OCI-LY7 (cell line): ENCODE data around the gene SFXN5. TPM values are rescaled to one million over a fixed set of nuclear protein-coding genes. Genes with fewer than 3 reads are reported as not detected.

ENCODE experiments used
- BruUV-seq: library from RNA; stranded (reverse); fragments of 400-500 nt; replicated peaks from 2 replicates; lab custom pipeline; 2021; lab: Mats Ljungman, UMichigan
- CTCF ChIA-PET: fragments of 300-600 bp; sonication (Branson Sonifier 250); formaldehyde crosslinking; loops from one replicate; lab custom pipeline; 2022; ENCODE audit warnings: antibody characterized with exemption; ENCODE audit not compliant: unreplicated experiment; lab: Charles Lee
- POLR2A ChIA-PET: fragments of 300-600 bp; sonication (Branson Sonifier 250); formaldehyde crosslinking; loops from one replicate; lab custom pipeline; 2022; ENCODE audit warnings: antibody characterized with exemption; lab: Charles Lee
- DNase-seq: peaks from one replicate; pipeline ENCODE4 v3.0.0-alpha.2; 2015; ENCODE audit warnings: low spot score
- H2AFZ ChIP-seq: fragments of 200-600 bp; sonication (generic), shearing (Covaris generic); 2 replicates; pipeline ENCODE4 v1.6.1; 2014; ENCODE audit warnings: mild to moderate bottlenecking, antibody characterized with exemption, low read length, moderate library complexity
- H3K27ac ChIP-seq: fragments of 200-600 bp; sonication (generic); 2 replicates; pipeline ENCODE4 v1.5.1; 2014; ENCODE audit warnings: mixed run types, low read depth, mild to moderate bottlenecking, moderate library complexity, low read length, inconsistent platforms; ENCODE audit not compliant: poor library complexity, severe bottlenecking
- H3K36me3 ChIP-seq: fragments of 200-600 bp; sonication (generic); 2 replicates; pipeline ENCODE4 v1.6.1; 2014; ENCODE audit warnings: mild to moderate bottlenecking, antibody characterized with exemption, low read length, moderate library complexity, mixed read lengths; ENCODE audit not compliant: insufficient read depth
- H3K4me1 ChIP-seq: fragments of 200-600 bp; sonication (generic); 2 replicates; pipeline ENCODE4 v1.5.1; 2014; ENCODE audit warnings: mild to moderate bottlenecking, low read length; ENCODE audit not compliant: insufficient read depth, poor library complexity, severe bottlenecking
- H3K4me2 ChIP-seq: fragments of 200-600 bp; sonication (generic); 2 replicates; pipeline ENCODE4 v1.6.1; 2014; ENCODE audit warnings: mild to moderate bottlenecking, low read length
- H3K4me3 ChIP-seq: fragments of 200-600 bp; sonication (generic); 2 replicates; pipeline ENCODE4 v1.5.1; 2014; ENCODE audit warnings: mild to moderate bottlenecking, low read depth, low read length; ENCODE audit not compliant: poor library complexity, severe bottlenecking
- H3K79me2 ChIP-seq: fragments of 200-600 bp; sonication (generic); 2 replicates; pipeline ENCODE4 v1.6.1; 2016; ENCODE audit warnings: low read depth, mild to moderate bottlenecking, low read length, moderate library complexity, mixed read lengths; ENCODE audit not compliant: insufficient read depth
- H3K9me2 ChIP-seq: fragments of 200-600 bp; sonication (generic); 2 replicates; pipeline ENCODE4 v1.6.1; 2016; ENCODE audit warnings: mild to moderate bottlenecking, low read length, mixed read lengths; ENCODE audit not compliant: insufficient read depth
- H3K9me3 ChIP-seq: fragments of 200-600 bp; sonication (generic); 2 replicates; pipeline ENCODE4 v1.6.1; 2014; ENCODE audit warnings: mild to moderate bottlenecking, mixed run types, low read length, mixed read lengths
- H4K20me1 ChIP-seq: fragments of 200-600 bp; sonication (generic); 2 replicates; pipeline ENCODE4 v1.6.1; 2014; ENCODE audit warnings: mild to moderate bottlenecking, antibody characterized with exemption, low read length, moderate library complexity, mixed read lengths; ENCODE audit not compliant: insufficient read depth
- EZH2phosphoT487 ChIP-seq: fragments of 200-600 bp; sonication (generic); IDR thresholded peaks from 2 replicates; pipeline ENCODE4 v1.6.1; 2018; ENCODE audit warnings: low read depth, borderline replicate concordance, mild to moderate bottlenecking, mixed run types, antibody characterized with exemption, low read length, moderate library complexity, mixed read lengths
- intact Hi-C: fragments of 100-400 bp; cut with micrococcal nuclease; formaldehyde crosslinking; loops from one replicate; pipeline ENCODE4 v1.10.0; 2022; ENCODE audit not compliant: unreplicated experiment
- total RNA-seq, 2 experiments: library from RNA; depleted of rRNA in 1 of 2; stranded (reverse); fragments of >200 nt in 1 of 2; shearing (Covaris generic) in 1 of 2; gene quantifications; 2 replicates each; pipeline ENCODE4 v1.2.3, GENCODE V29; 2014 to 2022
- TF ChIP-seq, protein P1 (sequence below): fragments of 200-600 bp; sonication (generic); conservative IDR thresholded peaks from 2 replicates; pipeline ENCODE4 v1.5.1; 2014; ENCODE audit warnings: mild to moderate bottlenecking, antibody characterized with exemption, low read length, moderate library complexity, mixed read lengths

SFXN5 gene
- total RNA-seq, 2 experiments from 2014 or later, result 4.5 to 10.5 TPM

DNA sequence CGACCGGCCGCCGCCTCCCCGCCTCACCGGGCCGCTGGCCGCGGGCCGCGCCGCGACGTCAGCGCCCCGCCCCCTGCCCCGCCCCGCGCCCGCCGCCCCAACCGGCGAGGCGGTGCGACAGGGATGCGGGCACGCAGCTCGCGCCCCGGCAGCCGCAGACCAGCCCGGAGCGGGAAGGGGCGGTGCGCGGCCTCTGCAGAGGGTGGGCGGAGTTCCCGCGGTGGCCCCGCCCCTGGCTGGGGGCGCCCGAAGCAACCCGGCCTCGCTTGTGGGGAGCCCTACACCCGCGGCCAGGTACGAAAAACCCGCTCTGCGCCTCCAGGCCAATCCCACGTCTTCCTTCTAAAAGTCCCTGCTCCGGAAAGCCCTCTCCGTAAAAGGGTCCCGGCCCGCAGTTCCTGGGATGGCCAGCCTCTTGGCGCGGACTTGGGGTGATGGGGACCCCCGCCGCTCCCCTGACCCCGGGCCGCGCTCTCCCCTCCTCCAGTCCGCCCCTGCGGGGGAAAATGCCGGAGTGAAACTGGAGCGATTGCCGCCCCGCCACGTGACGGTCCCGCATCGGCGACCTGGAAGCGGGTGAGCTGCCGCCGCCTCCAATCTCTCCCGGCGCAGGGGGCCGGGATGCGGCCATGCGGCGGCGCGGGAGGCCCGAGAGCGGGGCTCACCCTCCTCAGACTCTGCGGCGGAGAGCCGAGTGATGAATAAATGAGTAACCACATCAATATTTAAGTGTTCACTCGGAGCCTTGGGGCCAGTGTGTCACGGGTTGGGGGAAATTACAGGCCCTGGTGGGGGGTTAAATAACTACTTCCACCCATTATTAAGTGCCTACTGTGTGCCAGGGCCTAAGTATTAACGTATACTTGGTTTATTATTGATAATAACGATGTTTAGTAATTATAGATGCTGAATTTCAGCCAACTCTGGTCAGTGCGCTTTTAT is 41.7 kb upstream of the SFXN5 start, which contains the start of gene RAB11FIP5:
Gene RAB11FIP5 (minus strand): TSS at position 36 of the 942 bp plus-strand sequence. CDS start 171 bp downstream, outside the sequence.
- H3K36me3 ChIP-seq, result no peaks in the 10 kb centered on the region
- ChIA-PET CTCF (no interaction called here), POLR2A (no interaction called here)
- H3K9me2 ChIP-seq, result no peaks in the 10 kb centered on the region
- no peaks in the 10 kb centered on the region for H3K4me1 ChIP-seq
- no peak within 1 kb of the TSS for H2AFZ ChIP-seq
- H4K20me1 ChIP-seq, result no peaks in the 10 kb centered on the region
- TF ChIP-seq EZH2phosphoT487, result no peak
- TF ChIP-seq, protein P1, sequence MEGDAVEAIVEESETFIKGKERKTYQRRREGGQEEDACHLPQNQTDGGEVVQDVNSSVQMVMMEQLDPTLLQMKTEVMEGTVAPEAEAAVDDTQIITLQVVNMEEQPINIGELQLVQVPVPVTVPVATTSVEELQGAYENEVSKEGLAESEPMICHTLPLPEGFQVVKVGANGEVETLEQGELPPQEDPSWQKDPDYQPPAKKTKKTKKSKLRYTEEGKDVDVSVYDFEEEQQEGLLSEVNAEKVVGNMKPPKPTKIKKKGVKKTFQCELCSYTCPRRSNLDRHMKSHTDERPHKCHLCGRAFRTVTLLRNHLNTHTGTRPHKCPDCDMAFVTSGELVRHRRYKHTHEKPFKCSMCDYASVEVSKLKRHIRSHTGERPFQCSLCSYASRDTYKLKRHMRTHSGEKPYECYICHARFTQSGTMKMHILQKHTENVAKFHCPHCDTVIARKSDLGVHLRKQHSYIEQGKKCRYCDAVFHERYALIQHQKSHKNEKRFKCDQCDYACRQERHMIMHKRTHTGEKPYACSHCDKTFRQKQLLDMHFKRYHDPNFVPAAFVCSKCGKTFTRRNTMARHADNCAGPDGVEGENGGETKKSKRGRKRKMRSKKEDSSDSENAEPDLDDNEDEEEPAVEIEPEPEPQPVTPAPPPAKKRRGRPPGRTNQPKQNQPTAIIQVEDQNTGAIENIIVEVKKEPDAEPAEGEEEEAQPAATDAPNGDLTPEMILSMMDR, result no peak
- H3K4me2 ChIP-seq, result peak within 1 kb of the TSS; percentile 61
- no peaks in the 10 kb centered on the region for H3K9me3 ChIP-seq
- peak within 1 kb of the TSS; percentile 59 for H3K4me3 ChIP-seq
- no peaks in the 10 kb centered on the region for H3K79me2 ChIP-seq
- no peak within 1 kb of the TSS for H3K27ac ChIP-seq
- DNase-seq, result peak; percentile 38
- intact Hi-C loops, result no loop called here
- no TSS peak for BruUV-seq

DNA sequence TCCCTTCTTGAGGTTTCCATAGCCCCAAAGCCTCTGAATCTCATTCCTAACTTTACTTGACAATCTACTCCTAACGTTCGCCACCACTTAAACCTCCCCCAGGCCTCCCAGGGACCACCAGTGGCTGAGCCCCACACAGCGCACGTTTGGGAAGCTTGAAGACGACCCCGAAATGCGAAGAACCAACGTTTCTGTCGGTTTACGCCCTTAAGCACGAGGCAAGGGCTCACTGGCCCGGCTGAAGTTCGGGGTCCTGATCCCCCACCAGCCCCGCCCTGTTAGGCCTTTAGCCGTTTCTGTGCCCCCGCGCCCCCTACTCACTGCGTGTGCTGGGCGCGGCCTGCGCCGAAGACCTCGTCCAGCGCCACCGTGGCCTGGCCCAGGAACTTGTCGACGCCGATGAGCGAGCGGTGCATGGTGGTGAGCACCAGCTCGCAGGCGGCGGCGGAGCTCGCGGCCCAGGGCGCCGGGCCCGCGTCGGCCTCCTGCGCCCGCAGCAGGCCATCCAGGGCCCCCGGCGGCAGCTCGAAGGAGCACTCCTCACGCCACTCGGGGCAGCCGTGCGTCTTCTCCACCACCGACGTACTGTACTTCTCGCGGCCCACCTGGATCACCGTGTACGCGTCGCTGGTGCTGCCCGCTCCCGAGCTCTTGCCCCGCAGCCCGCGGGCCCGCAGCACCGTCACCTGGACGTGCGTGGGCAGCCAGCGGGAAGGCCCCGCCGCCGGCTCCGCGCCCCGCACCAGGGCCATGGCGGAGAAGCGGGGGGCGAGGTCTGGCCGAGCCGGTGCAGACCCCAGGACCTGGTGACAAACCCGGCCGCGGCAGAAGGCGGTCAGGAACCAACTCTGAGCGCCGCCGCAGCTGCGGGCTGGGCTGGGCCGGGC is 40.8 kb upstream of the SFXN5 start:
- intact Hi-C loops, result no loop called here
- no peaks in the 10 kb centered on the region for H3K9me3 ChIP-seq
- H3K4me3 ChIP-seq, result peak overlapping the region; percentile 50
- DNase-seq, result no peak
- no peaks in the 10 kb centered on the region for H3K79me2 ChIP-seq
- TF ChIP-seq, protein P1, result no peak
- TF ChIP-seq EZH2phosphoT487, result no peak
- no peak overlapping the region for H2AFZ ChIP-seq
- H3K27ac ChIP-seq, result no peak overlapping the region
- no peaks in the 10 kb centered on the region for H3K4me1 ChIP-seq
- no peaks in the 10 kb centered on the region for H4K20me1 ChIP-seq
- BruUV-seq, result no TSS peak
- H3K36me3 ChIP-seq, result no peaks in the 10 kb centered on the region
- peak overlapping the region; percentile 61; the same call in 1 of the 2 replicates for H3K4me2 ChIP-seq
- H3K9me2 ChIP-seq, result no peaks in the 10 kb centered on the region
- ChIA-PET POLR2A (no interaction called here), CTCF (no interaction called here)
